ENCODE measurements around the gene GCNT4. TPM values are rescaled to one million over a fixed set of nuclear protein-coding genes. Genes with fewer than 3 reads are reported as not detected.

GCNT4 gene
- total RNA-seq, 1 experiment from 2014 or later: under 0.01 TPM

- no peaks in the 10 kb centered on the region for H3K79me2 ChIP-seq (ENCODE audit: low read length)
- peak; percentile 55 for DNase-seq
- no peaks in the 10 kb centered on the region for H3K9me3 ChIP-seq (ENCODE audit: low read length)
- H3K36me3 ChIP-seq (ENCODE audit: low read depth, low read length): no peaks in the 10 kb centered on the region
- BruUV-seq (replicated peaks): no TSS peak
- H3K9me2 ChIP-seq (replicated peaks; ENCODE audit: low read length): no peaks in the 10 kb centered on the region
- intact Hi-C loops (cut with micrococcal nuclease): loop anchor here (5.0 to 10.0 kb wide), 3 partner anchors 106 to 284 kb away; partner anchors contain the start of genes ANKRD31 and HMGCR
- CTCF ChIA-PET: no interaction called here
- H3K4me2 ChIP-seq (ENCODE audit: low read length): peak overlapping the region; percentile 96
- H4K20me1 ChIP-seq (ENCODE audit: low read length): no peaks in the 10 kb centered on the region
- TF ChIP-seq EZH2phosphoT487 (IDR thresholded peaks at IDR 0.05; ENCODE audit: borderline replicate concordance, low read length): no peak
- TF ChIP-seq CTCF (conservative IDR thresholded peaks at IDR 0.05; ENCODE audit: low read depth, low read length): peak; percentile 13; the same call in 1 of the 2 replicates
- no peaks in the 10 kb centered on the region for H3K4me1 ChIP-seq (ENCODE audit: insufficient read depth, low read length)
- no peak overlapping the region for H3K27ac ChIP-seq (ENCODE audit: low read length)
- no peaks in the 10 kb centered on the region for H3F3A ChIP-seq (ENCODE audit: low read length, unreplicated experiment)
- H3K9ac ChIP-seq (ENCODE audit: low read length): no peak overlapping the region
- ATAC-seq: peak; percentile 46
- POLR2A ChIA-PET (ENCODE audit: unreplicated experiment): interaction anchor here (0.6 kb wide), 1 partner anchor 19 kb away, joined by 3 read pairs; no protein-coding TSS in a partner anchor
- H3K4me3 ChIP-seq (ENCODE audit: low read length): peak overlapping the region; percentile 79
- H2AFZ ChIP-seq (ENCODE audit: low read length): peak overlapping the region; percentile 95
- H3K27me3 ChIP-seq (ENCODE audit: low read length): no peaks in the 10 kb centered on the region
Observed at GRCh38 chr5:75053304-75054133, 1.2 kb upstream of the GCNT4 start.

GRCh38 chr5:75053054-75053303 lies 621 bp upstream of the GCNT4 start:
- no TSS peak for BruUV-seq (replicated peaks)
- H3K9ac ChIP-seq (ENCODE audit: low read length): no peak overlapping the region
- H3K79me2 ChIP-seq (ENCODE audit: low read length): no peaks in the 10 kb centered on the region
- ATAC-seq (no peak), DNase-seq (no peak)
- H3K4me1 ChIP-seq (ENCODE audit: insufficient read depth, low read length): no peaks in the 10 kb centered on the region
- H3K9me2 ChIP-seq (replicated peaks; ENCODE audit: low read length): no peaks in the 10 kb centered on the region
- no peak overlapping the region for H3K27ac ChIP-seq (ENCODE audit: low read length)
- ChIA-PET POLR2A (ENCODE audit: unreplicated experiment) (interaction anchor here (0.6 kb wide), 1 partner anchor 20 kb away, joined by 3 read pairs; no protein-coding TSS in a partner anchor), CTCF (no interaction called here)
- H4K20me1 ChIP-seq (ENCODE audit: low read length): no peaks in the 10 kb centered on the region
- H3K36me3 ChIP-seq (ENCODE audit: low read depth, low read length): no peaks in the 10 kb centered on the region
- H3K9me3 ChIP-seq (ENCODE audit: low read length): no peaks in the 10 kb centered on the region
- H3K4me2 ChIP-seq (ENCODE audit: low read length): peak overlapping the region; percentile 96
- intact Hi-C loops (cut with micrococcal nuclease): loop anchor here (5.0 to 10.0 kb wide), 3 partner anchors 106 to 284 kb away; partner anchors contain the start of genes ANKRD31 and HMGCR
- TF ChIP-seq EZH2 (IDR thresholded peaks at IDR 0.05; ENCODE audit: low read length, unreplicated experiment) (no peak), CTCF (conservative IDR thresholded peaks at IDR 0.05; ENCODE audit: low read depth, low read length) (no peak), EZH2phosphoT487 (IDR thresholded peaks at IDR 0.05; ENCODE audit: borderline replicate concordance, low read length) (no peak)
- H3F3A ChIP-seq (ENCODE audit: low read length, unreplicated experiment): no peaks in the 10 kb centered on the region
- peak overlapping the region; percentile 79 for H3K4me3 ChIP-seq (ENCODE audit: low read length)
- no peaks in the 10 kb centered on the region for H3K27me3 ChIP-seq (ENCODE audit: low read length)
- H2AFZ ChIP-seq (ENCODE audit: low read length): peak overlapping the region; percentile 95

GRCh38 chr5:75051217-75051751 lies 1.1 kb downstream of the GCNT4 start:
- Histone ChIP-seq H3K79me2 (ENCODE audit: low read length) (no peaks in the 10 kb centered on the region), H3K27ac (ENCODE audit: low read length) (no peak overlapping the region), H3K4me2 (ENCODE audit: low read length) (no peak overlapping the region), H3K27me3 (ENCODE audit: low read length) (no peaks in the 10 kb centered on the region), H3K4me3 (ENCODE audit: low read length) (no peak overlapping the region), H3K9me2 (replicated peaks; ENCODE audit: low read length) (no peaks in the 10 kb centered on the region), H2AFZ (ENCODE audit: low read length) (no peak overlapping the region), H3F3A (ENCODE audit: low read length, unreplicated experiment) (no peaks in the 10 kb centered on the region), H3K9me3 (ENCODE audit: low read length) (no peaks in the 10 kb centered on the region), H4K20me1 (ENCODE audit: low read length) (no peaks in the 10 kb centered on the region), H3K36me3 (ENCODE audit: low read depth, low read length) (no peaks in the 10 kb centered on the region), H3K4me1 (ENCODE audit: insufficient read depth, low read length) (no peaks in the 10 kb centered on the region), H3K9ac (ENCODE audit: low read length) (no peak overlapping the region)
- CTCF ChIA-PET: interaction anchor here (0.8 kb wide), 1 partner anchor 1516 kb away, joined by 3 read pairs; no protein-coding TSS in a partner anchor
- DNase-seq: no peak
- no peak for TF ChIP-seq EZH2 (IDR thresholded peaks at IDR 0.05; ENCODE audit: low read length, unreplicated experiment)
- TF ChIP-seq EZH2phosphoT487 (IDR thresholded peaks at IDR 0.05; ENCODE audit: borderline replicate concordance, low read length): no peak
- no peak for TF ChIP-seq CTCF (conservative IDR thresholded peaks at IDR 0.05; ENCODE audit: low read depth, low read length)
- BruUV-seq (replicated peaks): no TSS peak
- POLR2A ChIA-PET (ENCODE audit: unreplicated experiment): no interaction called here
- intact Hi-C loops (cut with micrococcal nuclease): loop anchor here (5.0 to 10.0 kb wide), 3 partner anchors 104 to 286 kb away; partner anchors contain the start of genes ANKRD31 and HMGCR
- ATAC-seq: no peak
